Measurements from ENCODE around the gene C16orf87. TPM values are rescaled to one million over a fixed set of nuclear protein-coding genes. Genes with fewer than 3 reads are reported as not detected.

The C16orf87 gene
- total and polyA plus RNA-seq, 9 of the 15 experiments (the other 6 are each of a cell fraction or from before 2014, with no cell fraction given), result 7.8 to 16.7 (median 10.5) TPM

- TF ChIP-seq ZBTB33 (CRISPR knock-in tag; IDR thresholded peaks at IDR 0.05) (no peak), DLX4 (CRISPR knock-in tag; IDR thresholded peaks at IDR 0.05) (no peak), ZNF79 (CRISPR knock-in tag; IDR thresholded peaks at IDR 0.05; ENCODE audit: low read depth) (no peak), CHCHD3 (CRISPR knock-in tag; IDR thresholded peaks at IDR 0.05) (no peak), CXXC5 (CRISPR knock-in tag; IDR thresholded peaks at IDR 0.05) (0 out of 2 replicates have a peak, but pooled peaks have one; percentile 23), CREB3 (tag; conservative IDR thresholded peaks at IDR 0.05; ENCODE audit: low read depth) (no peak), ZKSCAN8 (CRISPR knock-in tag; IDR thresholded peaks at IDR 0.05) (no peak), HMG20B (CRISPR knock-in tag; IDR thresholded peaks at IDR 0.05) (no peak), CREB3L1 (IDR thresholded peaks at IDR 0.05; ENCODE audit: borderline replicate concordance, low read depth) (peak; percentile 92), CREB1 (IDR thresholded peaks at IDR 0.05) (no peak), CREB1 (CRISPR knock-in tag; IDR thresholded peaks at IDR 0.05) (no peak), ZNF740 (CRISPR knock-in tag; IDR thresholded peaks at IDR 0.05) (no peak), ZNF740 (tag; IDR thresholded peaks at IDR 0.05) (no peak), DDX20 (tag; IDR thresholded peaks at IDR 0.05; ENCODE audit: low read depth) (no peak), KDM2B (CRISPR knock-in tag; IDR thresholded peaks at IDR 0.05) (no peak), ZNF24 (IDR thresholded peaks at IDR 0.05) (no peak), NR2F6 (CRISPR knock-in tag; IDR thresholded peaks at IDR 0.05) (no peak), PURB (CRISPR knock-in tag; IDR thresholded peaks at IDR 0.05; ENCODE audit: low read depth) (no peak), CBFB (CRISPR knock-in tag; IDR thresholded peaks at IDR 0.05) (no peak), ZBTB12 (CRISPR knock-in tag; IDR thresholded peaks at IDR 0.05) (no peak), EGR1 (conservative IDR thresholded peaks at IDR 0.05) (peak; percentile 70), ZEB2 (IDR thresholded peaks at IDR 0.05) (0 out of 2 replicates have a peak, but pooled peaks have one; percentile 13)
These were observed 41.2 kb downstream of the C16orf87 start (continued) for GRCh38 chr16:46789499-46790414.
